ENCODE data around the gene TANC1. TPM values are rescaled to one million over a fixed set of nuclear protein-coding genes. Genes with fewer than 3 reads are reported as not detected.

TANC1 gene
- total RNA-seq, 6 experiments from 2014 or later: 22.4 to 27.7 (median 23.1) TPM

GRCh38 chr2:159098361-159098760 is 129.9 kb downstream of the TANC1 start:
- peak overlapping the region; percentile 37 for H3K27ac Mint-ChIP-seq
- H3K4me3 Mint-ChIP-seq: peak overlapping the region; percentile 35; the same call in 1 of the 2 replicates
- DNase-seq: no peak
- peaks cover 2% of the 10 kb centered on the region; the same call in 1 of the 2 replicates for H3K27me3 Mint-ChIP-seq (ENCODE audit: insufficient read depth)
- H3K9me3 Mint-ChIP-seq: peaks cover 17% of the 10 kb centered on the region
- peaks cover 64% of the 10 kb centered on the region for H3K4me1 Mint-ChIP-seq (ENCODE audit: low read depth)
- H3K36me3 Mint-ChIP-seq (ENCODE audit: low read depth): peaks cover 16% of the 10 kb centered on the region
- TF ChIP-seq CTCF (IDR thresholded peaks at IDR 0.05): no peak

- H3K36me3 Mint-ChIP-seq (ENCODE audit: low read depth): peaks cover 16% of the 10 kb centered on the region
- H3K27ac Mint-ChIP-seq: peak overlapping the region; percentile 37
- peaks cover 2% of the 10 kb centered on the region; the same call in 1 of the 2 replicates for H3K27me3 Mint-ChIP-seq (ENCODE audit: insufficient read depth)
- TF ChIP-seq CTCF (IDR thresholded peaks at IDR 0.05): no peak
- peaks cover 17% of the 10 kb centered on the region for H3K9me3 Mint-ChIP-seq
- no peak for DNase-seq
- H3K4me1 Mint-ChIP-seq (ENCODE audit: low read depth): peaks cover 58% of the 10 kb centered on the region
- peak overlapping the region; percentile 35 for H3K4me3 Mint-ChIP-seq
Observed at GRCh38 chr2:159098921-159099411, 130.5 kb downstream of the TANC1 start.

- DNase-seq: no peak
- H3K9me3 Mint-ChIP-seq: peaks cover 3% of the 10 kb centered on the region
- H3K4me1 Mint-ChIP-seq (ENCODE audit: low read depth): peaks cover 49% of the 10 kb centered on the region
- no peak overlapping the region for H3K4me3 Mint-ChIP-seq
- H3K27ac Mint-ChIP-seq: no peak overlapping the region
- TF ChIP-seq CTCF (IDR thresholded peaks at IDR 0.05): no peak
- H3K27me3 Mint-ChIP-seq (ENCODE audit: insufficient read depth): no peaks in the 10 kb centered on the region; the same call in 1 of the 2 replicates
- peaks cover 8% of the 10 kb centered on the region for H3K36me3 Mint-ChIP-seq (ENCODE audit: low read depth)
Observed at GRCh38 chr2:159101755-159102489, 133.5 kb downstream of the TANC1 start.

GRCh38 chr2:159103411-159103810 is 135.0 kb downstream of the TANC1 start:
- H3K27ac Mint-ChIP-seq: no peak overlapping the region
- TF ChIP-seq CTCF (IDR thresholded peaks at IDR 0.05): no peak
- H3K27me3 Mint-ChIP-seq (ENCODE audit: insufficient read depth): no peaks in the 10 kb centered on the region; the same call in 1 of the 2 replicates
- H3K4me1 Mint-ChIP-seq (ENCODE audit: low read depth): peaks cover 42% of the 10 kb centered on the region
- no peaks in the 10 kb centered on the region; the same call in 1 of the 2 replicates for H3K9me3 Mint-ChIP-seq
- peaks cover 10% of the 10 kb centered on the region; the same call in 1 of the 2 replicates for H3K36me3 Mint-ChIP-seq (ENCODE audit: low read depth)
- H3K4me3 Mint-ChIP-seq: no peak overlapping the region
- DNase-seq: no peak

- H3K9me3 Mint-ChIP-seq: no peaks in the 10 kb centered on the region; the same call in 1 of the 2 replicates
- no peaks in the 10 kb centered on the region; the same call in 1 of the 2 replicates for H3K27me3 Mint-ChIP-seq (ENCODE audit: insufficient read depth)
- DNase-seq: peak; percentile 71
- H3K27ac Mint-ChIP-seq: peak overlapping the region; percentile 67
- peaks cover 20% of the 10 kb centered on the region for H3K36me3 Mint-ChIP-seq (ENCODE audit: low read depth)
- H3K4me1 Mint-ChIP-seq (ENCODE audit: low read depth): peaks cover 33% of the 10 kb centered on the region
- TF ChIP-seq CTCF (IDR thresholded peaks at IDR 0.05): no peak; the same call in 1 of the 2 replicates
- peak overlapping the region; percentile 2; the same call in 1 of the 2 replicates for H3K4me3 Mint-ChIP-seq
Observed at GRCh38 chr2:159106109-159106508, 137.7 kb downstream of the TANC1 start.
